ENCODE measurements around the gene CCDC158. TPM values are rescaled to one million over a fixed set of nuclear protein-coding genes. Genes with fewer than 3 reads are reported as not detected.

Gene CCDC158
- total and polyA plus RNA-seq, 2 experiments from 2014 or later, result 0.06 TPM; not detected in 1

DNA sequence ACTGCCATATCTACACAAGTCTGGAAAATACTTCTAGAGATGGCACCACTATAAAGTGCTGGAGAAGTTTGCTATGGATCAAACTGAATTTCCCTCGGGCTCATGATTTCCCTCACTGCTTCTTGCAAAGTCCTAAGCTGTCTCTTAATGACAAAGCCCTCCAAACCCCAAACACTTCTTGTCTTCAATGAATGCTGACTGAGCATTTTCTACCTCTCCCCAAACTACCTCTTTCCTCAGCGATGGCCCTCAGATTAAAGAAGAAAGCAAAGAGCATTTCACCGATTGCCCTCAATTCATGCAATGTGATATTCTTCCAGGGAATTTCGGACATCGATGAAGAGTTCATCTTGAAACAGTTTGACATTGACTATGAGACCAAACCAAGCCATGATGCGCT, 149.7 kb downstream of the CCDC158 start:
- H3K27ac ChIP-seq, result no peak overlapping the region
- no peak for DNase-seq (ENCODE audit: low read depth in 1 of 2, low spot score in 1 of 2)
- H3K36me3 ChIP-seq, result no peaks in the 10 kb centered on the region
- no peaks in the 10 kb centered on the region for H3K9me3 ChIP-seq (ENCODE audit: low read depth)
- no peaks in the 10 kb centered on the region for H3K4me1 ChIP-seq (ENCODE audit: low read depth)
- no peak overlapping the region for H3K4me3 ChIP-seq
- H3K27me3 ChIP-seq, result no peaks in the 10 kb centered on the region
- no peak for TF ChIP-seq CTCF (IDR thresholded peaks at IDR 0.05; ENCODE audit: low read depth, low read length)

GRCh38 chr4:76270244-76271175, 150.4 kb downstream of the CCDC158 start:
- Histone ChIP-seq H3K4me1 (ENCODE audit: low read depth) (no peaks in the 10 kb centered on the region), H3K27me3 (no peaks in the 10 kb centered on the region), H3K9me3 (ENCODE audit: low read depth) (no peaks in the 10 kb centered on the region), H3K36me3 (no peaks in the 10 kb centered on the region), H3K4me3 (no peak overlapping the region), H3K27ac (no peak overlapping the region)
- TF ChIP-seq CTCF (IDR thresholded peaks at IDR 0.05; ENCODE audit: low read depth, low read length), result no peak
- no peak for DNase-seq (ENCODE audit: low read depth in 1 of 2, low spot score in 1 of 2)

GRCh38 chr4:76267811-76268210, 153.1 kb downstream of the CCDC158 start:
- Histone ChIP-seq H3K27ac (no peak overlapping the region), H3K36me3 (no peaks in the 10 kb centered on the region), H3K4me3 (no peak overlapping the region), H3K9me3 (ENCODE audit: low read depth) (no peaks in the 10 kb centered on the region), H3K4me1 (ENCODE audit: low read depth) (no peaks in the 10 kb centered on the region), H3K27me3 (no peaks in the 10 kb centered on the region)
- no peak for DNase-seq (ENCODE audit: low read depth in 1 of 2, low spot score in 1 of 2)
- TF ChIP-seq CTCF (IDR thresholded peaks at IDR 0.05; ENCODE audit: low read depth, low read length), result no peak

- H3K4me1 ChIP-seq (ENCODE audit: low read depth), result no peaks in the 10 kb centered on the region
- no peaks in the 10 kb centered on the region for H3K27me3 ChIP-seq
- H3K27ac ChIP-seq, result no peak overlapping the region
- no peaks in the 10 kb centered on the region for H3K9me3 ChIP-seq (ENCODE audit: low read depth)
- H3K4me3 ChIP-seq, result no peak overlapping the region
- TF ChIP-seq CTCF (IDR thresholded peaks at IDR 0.05; ENCODE audit: low read depth, low read length), result no peak
- no peaks in the 10 kb centered on the region for H3K36me3 ChIP-seq
- no peak for DNase-seq (ENCODE audit: low read depth in 1 of 2, low spot score in 1 of 2)
Observed at GRCh38 chr4:76266627-76267026, 154.3 kb downstream of the CCDC158 start.

- H3K36me3 ChIP-seq, result no peaks in the 10 kb centered on the region
- peaks cover 2% of the 10 kb centered on the region for H3K27me3 ChIP-seq
- H3K4me3 ChIP-seq, result no peak overlapping the region
- no peaks in the 10 kb centered on the region for H3K9me3 ChIP-seq (ENCODE audit: low read depth)
- no peak for DNase-seq (ENCODE audit: low read depth in 1 of 2, low spot score in 1 of 2)
- no peaks in the 10 kb centered on the region for H3K4me1 ChIP-seq (ENCODE audit: low read depth)
- no peak overlapping the region for H3K27ac ChIP-seq
- TF ChIP-seq CTCF (IDR thresholded peaks at IDR 0.05; ENCODE audit: low read depth, low read length), result no peak
Observed at GRCh38 chr4:76265631-76266218, 155.2 kb downstream of the CCDC158 start.

Other genes starting within 250 kb of the CCDC158 start
- 54.4 and 78.6 TPM in 2 replicates for gene SCARB2, start 207.3 kb downstream of the CCDC158 start, total RNA-seq
- gene SCARB2, start 207.3 kb downstream of the CCDC158 start, polyA plus RNA-seq, result 40.5 and 71.2 TPM in 2 replicates
- 1.6 and 2.4 TPM in 2 replicates for gene FAM47E, start 169.4 kb downstream of the CCDC158 start, total RNA-seq
- gene FAM47E, start 169.4 kb downstream of the CCDC158 start, polyA plus RNA-seq, result 2.1 and 7.4 TPM in 2 replicates
- gene STBD1, start 114.4 kb downstream of the CCDC158 start, total RNA-seq, result 14.6 and 21.8 TPM in 2 replicates
- 22.6 and 30.5 TPM in 2 replicates for gene STBD1, start 114.4 kb downstream of the CCDC158 start, polyA plus RNA-seq
- 43.4 and 47.7 TPM in 2 replicates for gene SHROOM3, start 14.1 kb upstream of the CCDC158 start, total RNA-seq
- 13.7 and 21.6 TPM in 2 replicates for gene SHROOM3, start 14.1 kb upstream of the CCDC158 start, polyA plus RNA-seq

All from cardiac muscle cell (in vitro differentiated cells and primary cell).